ENCODE data around the gene PRAC2.

PRAC2 gene

DNA sequence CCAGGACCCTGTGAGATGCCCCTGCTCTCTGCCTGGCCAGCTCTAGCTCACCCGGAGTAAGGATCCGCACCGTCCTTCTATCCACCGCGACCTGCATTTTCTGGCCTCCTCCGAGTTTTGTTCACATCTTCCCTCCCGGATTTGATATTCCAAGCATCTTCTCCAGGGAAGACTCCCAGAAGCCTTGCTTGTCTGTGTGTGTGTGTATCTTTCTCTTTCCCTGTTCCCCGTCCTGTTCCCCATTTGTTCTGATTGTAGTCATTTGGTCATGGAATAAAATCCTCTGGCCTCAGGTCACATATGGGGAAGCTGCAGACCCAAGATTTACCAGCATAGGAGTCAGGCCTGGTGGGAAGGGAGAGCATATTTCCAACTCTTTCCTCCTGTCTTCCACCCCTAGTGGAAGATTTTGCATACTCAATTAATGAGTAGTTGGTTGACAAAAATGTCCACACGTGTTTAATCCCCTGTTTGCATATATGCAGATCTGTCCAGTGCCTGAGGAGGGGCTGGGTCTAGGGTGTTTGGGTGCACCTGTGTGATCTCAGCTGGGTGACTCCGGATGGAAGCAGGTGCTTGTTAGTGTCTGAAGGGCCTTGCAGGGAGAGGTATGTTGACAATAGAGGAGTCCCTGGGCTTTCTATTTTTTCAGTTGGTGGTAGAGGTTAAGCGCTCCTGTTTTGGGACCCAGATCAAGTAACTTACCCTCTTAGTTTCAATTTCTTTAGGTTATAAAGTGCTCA, 2.5 kb upstream of the PRAC2 start:
- DNase-seq (ENCODE audit: low read depth in 1 of 2, low spot score in 1 of 2), result no peak

DNA sequence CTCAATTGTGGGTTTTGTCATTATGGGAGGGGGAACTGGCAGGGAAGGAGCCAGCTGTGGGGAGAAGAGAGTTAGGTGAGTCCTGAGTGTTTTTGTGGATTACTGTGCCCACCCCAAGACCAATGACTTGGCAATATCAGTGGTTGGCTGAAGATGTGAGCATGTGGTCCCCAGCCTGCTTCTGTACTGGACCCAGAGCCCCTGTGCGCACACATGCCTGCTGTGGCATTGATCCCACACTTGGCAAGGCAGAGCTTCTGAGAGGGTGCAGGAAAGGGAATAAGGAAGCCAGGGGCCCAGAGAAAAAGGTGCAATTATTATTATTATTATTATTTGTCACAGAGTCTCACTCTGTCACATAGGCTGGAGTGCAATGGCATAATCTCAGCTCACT, 2.0 kb upstream of the PRAC2 start:
- DNase-seq (ENCODE audit: low read depth in 1 of 2, low spot score in 1 of 2), result no peak

DNA sequence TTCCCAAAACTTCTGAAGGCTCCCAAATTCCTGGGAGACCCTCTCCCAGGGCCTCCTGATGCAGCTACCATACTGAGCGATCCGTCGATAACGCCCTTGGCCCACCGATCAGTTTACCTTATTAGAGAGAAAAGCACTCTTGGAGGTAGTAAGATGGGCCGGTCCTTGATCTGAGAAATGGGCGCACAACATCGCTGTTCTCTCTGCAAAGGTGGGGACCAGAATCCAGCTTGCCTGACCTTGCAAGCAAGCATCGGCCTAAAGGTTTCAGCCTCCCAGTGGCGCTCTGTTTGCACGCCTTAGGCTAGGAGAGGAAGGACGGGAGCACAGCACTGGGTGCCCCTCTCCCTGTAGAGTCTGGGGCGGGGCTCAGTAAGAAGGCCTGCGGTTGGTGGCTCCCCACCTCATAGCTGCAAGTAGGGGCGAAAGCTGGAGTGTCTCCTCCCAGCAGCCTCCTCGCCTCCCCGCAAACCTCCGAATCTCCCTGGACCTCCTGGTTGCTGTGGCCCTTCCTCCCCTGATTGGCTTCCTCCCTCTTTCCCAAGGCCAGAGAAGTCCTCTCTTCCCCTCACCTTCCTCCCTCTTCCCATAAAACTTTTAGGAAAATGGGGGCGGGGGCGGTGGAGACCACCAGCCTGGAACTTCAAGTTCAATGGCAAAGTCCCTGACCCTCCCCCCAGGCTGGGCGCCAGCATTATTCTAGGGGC, 631 bp upstream of the PRAC2 start, which contains the start of gene PRAC1:
Gene PRAC1, minus strand, starts transcription at position 318 of the 707 bp plus-strand sequence. Its CDS starts 126 bp downstream, at position 192.
- no peak for DNase-seq (ENCODE audit: low read depth in 1 of 2, low spot score in 1 of 2)

DNA sequence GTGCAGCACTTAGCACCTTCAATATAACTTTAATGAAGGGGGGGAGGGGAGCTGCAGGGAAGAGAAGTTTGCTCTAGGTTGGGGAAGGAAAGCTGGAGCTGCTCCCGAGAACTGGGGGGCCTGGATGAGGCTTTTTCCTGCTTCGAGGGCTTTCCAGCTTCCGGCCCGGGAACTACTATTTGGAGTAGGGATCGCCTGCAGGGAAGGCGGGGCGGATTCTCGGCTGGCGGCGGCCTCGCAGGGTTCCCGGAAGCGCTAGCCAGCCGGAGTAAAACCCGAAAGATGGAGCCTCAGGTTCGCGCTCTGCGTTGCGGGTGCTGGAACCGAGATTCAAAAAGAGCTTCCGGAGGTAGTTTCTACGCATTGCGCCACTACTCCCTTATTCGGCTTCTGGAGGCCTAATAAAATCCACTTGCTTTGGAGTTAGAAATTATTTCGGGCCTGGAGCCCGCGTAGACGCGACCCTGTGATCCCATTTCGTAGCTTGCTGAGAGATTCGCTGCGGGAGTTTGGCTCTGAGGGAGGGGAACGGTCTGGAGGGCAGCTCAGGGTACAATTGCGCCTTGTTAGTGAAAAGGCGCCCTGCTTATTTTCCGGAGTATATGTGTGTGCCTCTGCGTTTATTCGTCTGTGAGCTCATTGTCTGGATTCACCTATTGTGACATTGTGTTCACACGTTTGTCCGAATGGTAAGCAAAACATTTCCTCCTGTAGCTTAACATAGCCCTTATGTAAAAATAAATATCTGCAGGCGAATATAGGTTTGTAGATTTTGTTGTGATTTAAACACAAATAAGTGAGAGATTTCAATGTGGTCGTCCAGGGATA, 652 bp downstream of the PRAC2 start:
- DNase-seq (ENCODE audit: low read depth in 1 of 2, low spot score in 1 of 2), result no peak

DNA sequence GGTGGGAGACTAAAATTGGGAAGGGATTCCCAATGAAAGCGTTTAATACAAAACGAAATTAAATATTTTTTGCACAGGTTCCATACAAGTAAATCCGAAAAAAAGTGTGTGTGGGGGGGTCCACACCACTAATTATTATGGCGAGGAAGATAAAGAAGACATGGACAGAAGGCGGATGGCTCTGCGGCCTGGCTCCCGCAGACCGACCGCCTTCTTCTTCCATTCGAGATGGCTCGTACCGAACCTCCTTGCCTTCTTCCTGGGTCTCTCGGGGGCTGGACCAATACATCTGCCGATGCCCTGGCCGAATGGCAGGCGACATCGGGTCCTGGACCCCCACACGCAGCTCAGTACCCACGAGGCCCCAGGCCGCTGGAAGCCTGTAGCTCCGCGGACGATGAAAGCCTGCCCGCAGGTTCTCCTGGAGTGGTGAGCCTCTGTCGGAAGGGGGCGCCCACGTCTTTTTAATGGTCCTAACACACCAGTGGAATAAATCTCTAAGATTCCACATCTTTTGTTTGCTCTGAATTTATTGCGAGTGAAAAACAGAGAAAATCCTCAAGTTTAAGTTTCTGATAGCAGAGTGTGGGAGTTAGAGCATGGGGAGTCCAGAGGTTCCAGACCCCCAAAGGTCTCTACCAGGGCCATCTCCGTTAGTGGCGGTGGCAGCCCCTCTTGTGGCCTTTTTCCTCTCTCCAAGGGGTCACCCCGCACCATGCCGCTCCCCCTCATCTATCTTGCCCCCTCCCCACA, 1.4 kb downstream of the PRAC2 start:
- DNase-seq (ENCODE audit: low read depth in 1 of 2, low spot score in 1 of 2), result peak; percentile 33 to 69

DNA sequence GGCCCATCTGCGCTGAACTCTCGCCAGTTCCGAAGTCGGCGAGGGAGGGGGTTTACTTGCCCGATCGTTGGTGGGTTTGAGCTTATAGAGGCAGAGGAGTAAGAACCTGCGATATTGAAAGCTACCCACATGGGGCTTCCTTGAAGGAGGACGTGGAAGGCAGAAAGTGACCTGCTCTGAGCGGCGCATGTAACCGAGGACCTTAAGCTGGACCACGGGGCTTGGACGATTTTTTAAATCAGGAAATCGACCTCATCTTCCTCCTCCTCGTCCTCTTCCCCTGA, 2.0 kb downstream of the PRAC2 start:
- no peak for DNase-seq (ENCODE audit: low read depth in 1 of 2, low spot score in 1 of 2)

DNA sequence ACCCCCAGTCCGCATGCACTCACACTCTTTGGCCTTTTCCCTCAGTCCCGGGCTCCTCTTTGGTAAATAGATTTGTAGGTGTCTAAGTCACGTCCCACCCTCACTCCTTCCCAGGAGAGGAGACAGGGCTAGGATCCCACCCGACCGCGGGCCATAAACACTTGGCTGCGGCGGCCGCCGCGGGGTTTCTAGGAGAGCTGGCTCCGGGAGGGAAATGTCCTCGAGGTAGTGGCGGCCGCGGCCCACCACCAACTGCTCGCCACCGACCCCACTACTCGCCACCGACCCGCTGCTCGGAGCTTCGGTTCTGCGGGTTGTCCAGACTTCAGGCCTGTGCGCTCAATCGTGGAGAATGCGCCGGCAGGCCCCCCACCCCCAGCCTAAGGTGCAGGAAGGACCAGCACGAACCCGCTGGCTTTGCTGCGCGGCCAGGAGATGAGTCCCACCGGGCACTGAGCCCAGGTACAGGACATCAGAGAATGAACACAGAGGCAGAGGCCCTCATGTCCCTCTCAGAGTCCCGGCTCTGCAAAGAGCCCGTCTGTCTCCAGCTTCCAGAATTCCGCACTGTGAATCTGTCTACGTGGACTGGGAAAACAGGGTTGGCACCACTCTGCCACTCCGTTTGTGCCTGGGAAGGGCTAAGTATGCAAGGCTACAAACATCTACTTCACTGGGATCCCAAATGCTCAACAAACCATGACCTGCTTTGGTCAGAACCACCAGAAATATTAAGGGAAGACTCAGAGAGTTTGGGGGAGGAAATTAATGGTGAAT, 2.5 kb downstream of the PRAC2 start:
- DNase-seq (ENCODE audit: low read depth in 1 of 2, low spot score in 1 of 2), result no peak

DNA sequence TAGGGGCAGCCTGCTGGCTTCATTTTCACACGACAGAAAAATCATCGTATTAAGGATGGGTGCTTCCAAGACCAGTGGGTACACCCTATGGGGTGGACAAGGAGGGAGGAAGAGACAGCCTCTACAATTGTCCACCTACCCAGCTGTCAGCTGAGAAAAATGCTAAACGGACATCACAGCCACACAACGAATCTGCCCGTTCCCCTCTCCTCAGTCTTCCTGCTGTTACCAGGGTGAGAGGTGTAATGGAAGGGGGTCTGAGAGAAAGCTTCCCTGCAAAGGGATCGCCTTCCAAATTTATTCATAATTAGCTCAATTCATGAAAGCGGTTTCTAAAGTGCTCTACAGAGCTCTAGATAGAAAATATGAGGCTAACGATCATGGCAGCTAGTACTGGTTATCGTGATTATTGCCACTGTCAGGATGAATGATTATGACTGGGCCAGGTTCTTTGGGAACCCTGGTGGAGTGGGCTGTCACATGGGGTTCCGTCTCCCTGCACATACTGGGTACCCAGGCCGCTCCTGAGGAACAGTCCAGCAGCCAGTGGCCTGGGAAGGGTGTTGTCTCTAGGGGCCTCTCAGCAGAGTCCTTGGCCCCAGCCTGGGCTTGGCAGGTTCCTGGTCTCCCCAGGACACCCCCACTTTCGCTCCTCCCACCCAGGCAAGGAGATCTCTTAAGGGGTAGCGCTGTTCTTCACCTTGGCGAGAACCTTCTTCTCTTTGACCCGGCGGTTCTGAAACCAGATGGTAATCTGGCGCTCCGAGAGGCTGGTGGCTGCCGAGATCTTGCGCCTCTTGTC, 3.3 kb downstream of the PRAC2 start:
- DNase-seq (ENCODE audit: low read depth in 1 of 2, low spot score in 1 of 2), result no peak

DNA sequence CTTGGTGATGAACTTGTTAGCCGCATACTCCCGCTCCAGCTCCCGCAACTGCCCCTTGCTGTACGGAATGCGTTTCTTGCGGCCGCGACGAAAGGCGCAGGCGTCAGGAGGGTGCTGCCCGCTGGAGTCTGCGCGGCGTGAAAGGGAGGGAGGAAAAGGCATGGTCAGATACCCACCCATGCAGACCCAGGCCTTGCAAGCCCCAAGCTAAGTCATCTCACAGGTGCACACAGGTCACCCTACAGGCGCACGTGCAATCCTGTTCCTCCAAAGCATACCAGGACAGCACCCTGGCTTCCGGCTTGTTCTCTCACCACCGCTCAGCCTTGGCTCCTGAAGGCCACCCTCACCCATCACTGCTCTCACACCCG, 3.9 kb downstream of the PRAC2 start:
- no peak for DNase-seq (ENCODE audit: low read depth in 1 of 2, low spot score in 1 of 2)

DNA sequence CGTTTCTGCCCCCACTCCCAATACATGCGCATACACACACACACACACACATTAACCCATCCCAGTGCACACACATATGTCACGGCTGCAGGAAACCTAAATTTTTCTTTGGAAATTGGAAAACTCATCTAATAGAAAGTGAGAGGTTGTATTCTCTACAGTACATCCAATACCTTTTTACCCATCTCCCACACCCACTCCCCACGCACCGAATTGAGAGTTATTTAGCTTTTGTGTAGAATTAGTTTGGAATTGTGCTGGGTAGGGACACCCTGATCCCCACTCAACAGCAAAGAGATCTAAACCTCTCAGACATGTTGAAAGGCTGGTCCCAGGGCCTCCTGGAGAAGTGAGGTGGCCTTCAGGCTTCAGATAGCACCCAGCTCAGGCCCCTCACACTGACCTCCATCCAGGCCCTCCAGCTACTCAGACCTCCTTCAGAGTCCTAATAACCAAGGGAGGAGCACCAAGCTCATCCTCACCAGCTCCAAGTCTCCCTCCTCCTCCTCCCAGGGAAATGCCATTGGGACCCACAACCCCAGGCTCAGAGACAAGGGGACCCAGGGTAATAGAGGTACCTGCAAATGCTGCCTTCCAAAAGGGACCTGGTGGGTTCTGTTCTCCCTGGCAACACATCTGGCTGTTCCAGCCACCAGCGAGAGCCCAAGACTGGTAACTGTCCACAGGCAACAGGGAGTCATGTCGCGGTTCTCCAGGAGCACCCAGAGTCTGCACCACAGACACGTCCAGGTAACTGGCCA, 4.6 kb downstream of the PRAC2 start:
- DNase-seq (ENCODE audit: low read depth in 1 of 2, low spot score in 1 of 2), result no peak

DNA sequence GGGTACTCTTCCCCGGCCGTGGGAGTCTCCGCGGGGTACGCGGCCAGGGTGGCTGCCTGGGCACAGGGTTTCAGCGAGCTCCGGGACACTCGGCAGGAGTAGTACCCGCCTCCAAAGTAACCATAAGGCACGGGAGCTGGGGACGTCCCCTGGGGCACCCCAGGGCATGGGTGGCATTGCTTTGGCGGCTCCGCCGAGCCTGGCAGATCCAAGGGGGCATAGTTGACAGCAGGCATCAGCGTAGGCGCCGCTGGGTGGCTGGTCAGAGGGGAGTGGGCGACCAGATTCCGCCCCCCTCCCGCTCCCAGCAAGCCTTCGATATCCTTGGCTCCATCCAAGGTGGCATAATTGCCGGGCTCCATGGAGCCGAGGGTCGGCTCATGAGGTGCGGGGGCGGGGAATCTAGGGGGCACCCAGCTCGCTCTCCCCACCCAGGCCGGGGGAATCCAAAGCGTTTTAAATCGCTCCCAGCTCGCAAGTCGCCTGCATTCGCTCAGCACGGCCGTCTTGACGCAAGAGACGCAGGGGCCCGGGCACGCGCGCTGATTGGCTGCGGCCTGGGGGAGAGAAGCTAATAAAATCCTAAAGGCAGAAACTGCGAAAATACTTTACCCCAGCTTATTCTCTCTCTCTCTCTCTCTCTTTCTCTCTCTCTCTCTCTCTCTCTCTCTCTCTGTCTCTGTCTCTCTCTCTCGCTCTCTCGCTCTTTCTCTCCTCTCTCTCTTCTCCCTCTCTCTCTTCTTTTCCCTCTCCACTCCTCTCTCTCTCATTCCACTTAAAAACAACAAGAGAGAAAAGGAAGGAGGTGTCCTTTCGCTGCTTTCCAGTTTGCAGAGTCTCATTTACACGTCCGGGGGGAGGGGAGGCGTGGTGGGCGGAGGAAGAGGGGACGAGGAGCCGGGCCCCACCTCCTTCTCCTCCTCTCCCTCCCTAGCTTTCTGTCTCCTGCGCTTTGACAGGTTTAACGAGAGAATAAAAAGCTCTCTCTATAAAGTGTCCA, 5.5 kb downstream of the PRAC2 start, which contains the start of gene HOXB13:
Gene HOXB13, minus strand, starts transcription at position 519 of the 1,000 bp plus-strand sequence. Its CDS starts 157 bp downstream, at position 362.
- peak in 1 of 2 donors; percentile 27 for DNase-seq (ENCODE audit: low read depth in 1 of 2, low spot score in 1 of 2)

DNA sequence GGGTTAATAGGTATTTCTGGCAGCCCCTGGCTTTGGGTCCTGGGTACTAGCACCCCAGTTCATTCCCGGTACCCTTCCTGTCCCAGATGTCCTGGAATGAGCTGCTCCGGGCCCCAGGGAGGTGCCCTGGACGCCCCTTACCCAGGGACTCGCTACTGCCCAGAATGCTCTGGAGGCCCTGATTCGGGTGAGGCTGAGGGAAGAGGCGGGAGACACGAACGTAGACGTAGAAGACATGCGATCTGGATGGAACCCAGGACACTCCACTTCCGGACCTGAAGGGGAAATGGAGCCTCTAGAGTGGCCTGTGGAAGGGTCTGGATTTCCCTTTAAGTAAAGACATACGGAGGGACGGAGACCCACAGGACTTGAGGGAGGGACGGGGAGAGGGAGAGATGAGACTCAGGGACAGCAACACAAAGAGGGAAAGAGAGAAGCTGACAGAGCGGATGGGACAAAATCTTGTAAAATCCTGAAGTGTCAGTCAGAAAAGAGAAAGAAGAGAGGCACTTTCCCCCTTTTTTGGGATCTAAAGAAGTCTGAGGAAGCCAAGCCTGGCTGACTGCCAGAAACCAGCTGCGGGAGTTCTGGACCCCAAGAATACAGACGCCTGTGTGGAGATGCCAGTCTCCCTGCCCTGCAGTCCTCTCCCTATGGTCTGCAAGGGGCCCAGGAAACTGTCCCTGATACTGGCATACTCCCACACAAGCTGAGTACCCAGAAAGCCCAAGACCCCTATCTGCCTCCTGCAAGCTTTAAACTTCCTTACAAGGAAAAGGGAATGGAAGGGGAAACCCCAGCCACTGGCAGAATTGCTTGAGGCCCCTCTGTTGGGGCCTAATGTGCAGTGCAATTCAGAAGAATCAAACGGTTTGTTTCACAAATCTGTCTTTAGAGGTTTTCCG, 6.6 kb downstream of the PRAC2 start:
- no peak for DNase-seq (ENCODE audit: low read depth in 1 of 2, low spot score in 1 of 2)

DNA sequence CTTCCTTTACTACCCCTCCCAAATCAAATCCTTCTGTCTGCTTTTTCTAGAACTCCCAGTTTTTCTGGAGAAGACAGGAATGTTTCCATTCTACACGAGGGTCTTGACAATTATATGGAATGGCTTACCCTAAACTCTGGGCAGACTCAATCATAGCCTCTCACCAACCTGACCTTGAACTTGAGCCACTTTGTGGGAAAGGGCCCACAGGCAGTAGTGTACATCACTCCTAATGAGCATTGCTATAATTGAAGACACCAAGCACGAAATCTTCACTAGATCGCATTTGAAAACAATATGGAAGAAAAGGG, 7.2 kb downstream of the PRAC2 start:
- no peak for DNase-seq (ENCODE audit: low read depth in 1 of 2, low spot score in 1 of 2)

DNA sequence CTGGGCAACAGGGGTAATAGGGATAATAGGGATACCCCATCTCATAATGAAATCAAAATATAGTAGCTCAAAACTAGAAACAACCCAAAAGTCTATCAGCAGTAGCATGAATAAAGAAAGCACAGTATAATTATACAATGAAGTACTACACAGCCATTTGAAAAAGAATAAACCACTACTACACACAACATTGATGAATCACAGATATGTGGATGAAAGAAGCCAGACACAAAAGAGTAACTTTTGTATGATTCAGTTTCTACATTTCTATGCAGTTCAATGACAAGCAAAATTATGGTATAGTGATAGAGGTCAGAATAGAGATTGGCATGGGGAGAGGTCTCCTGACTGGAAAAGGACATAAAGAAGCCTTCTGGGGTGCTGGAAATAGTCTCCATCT, 8.4 kb downstream of the PRAC2 start:
- no peak for DNase-seq (ENCODE audit: low read depth in 1 of 2, low spot score in 1 of 2)

DNA sequence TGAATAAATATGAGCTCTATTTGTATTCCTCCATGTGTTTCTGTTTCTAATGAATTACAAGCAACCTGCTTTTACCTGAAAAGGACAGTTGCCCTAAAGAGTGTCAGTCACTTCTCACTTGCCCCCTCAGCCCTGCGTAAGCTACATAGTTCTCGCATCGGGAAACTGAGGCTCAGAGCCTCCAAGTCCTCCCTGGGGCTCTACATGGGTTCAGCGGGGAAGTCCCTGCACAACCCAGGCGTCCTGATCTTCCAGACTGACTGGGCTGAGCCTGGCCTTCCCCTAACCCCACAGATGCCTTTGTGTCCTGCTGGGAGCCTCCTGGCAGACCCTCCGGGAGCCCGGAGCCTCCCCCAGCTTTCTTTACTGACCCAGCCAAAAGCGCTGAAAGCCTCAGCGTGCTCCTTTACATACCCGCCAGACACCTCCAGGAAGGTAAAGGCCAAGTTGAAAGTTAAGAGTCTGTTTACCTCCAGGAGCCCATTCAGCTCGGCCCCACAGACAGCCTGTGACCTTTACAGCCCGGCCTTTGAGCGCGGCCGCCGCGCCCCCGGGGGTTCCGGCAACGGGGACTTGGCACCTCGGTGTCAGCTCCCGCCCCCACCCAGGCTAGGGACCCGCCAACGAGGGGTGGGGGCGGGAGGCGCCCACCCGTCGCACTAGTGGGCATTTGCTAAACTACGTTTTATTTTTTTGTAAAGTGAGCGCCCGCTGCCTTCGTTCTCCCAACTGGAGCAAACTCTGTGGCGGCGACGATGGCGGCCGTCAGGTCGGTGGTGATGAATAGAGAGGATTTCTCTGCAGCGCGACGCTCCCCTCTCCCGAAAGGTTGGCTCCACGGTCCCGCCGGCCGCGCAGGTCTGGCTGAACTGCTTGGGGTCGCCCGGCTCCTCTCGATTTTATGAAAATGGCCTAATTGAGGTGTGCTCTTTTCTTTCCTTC, 10.0 kb downstream of the PRAC2 start:
- DNase-seq (ENCODE audit: low read depth in 1 of 2, low spot score in 1 of 2), result no peak
